K562 (cell line): ENCODE results near the gene TCP11. TPM values are rescaled to one million over a fixed set of nuclear protein-coding genes. Genes with fewer than 3 reads are reported as not detected.

Experiments used
- ATAC-seq: fragments of 200-7000 bp; cut with Tn5 transposase; 3 replicates; pipeline ENCODE4 v1.9.1; 2020; ENCODE audit warnings: moderate library complexity
- BruUV-seq: library from RNA; stranded (reverse); fragments of 400-500 nt; replicated peaks from 2 replicates; lab custom pipeline; 2021; lab: Mats Ljungman, UMichigan
- CTCF ChIA-PET: fragments of 300-600 bp; formaldehyde crosslinking; extraction: SDS; loops from one replicate; lab custom pipeline; 2021; ENCODE audit warnings: low intra/inter-chr PET ratio; lab: Yijun Ruan, JAX
- POLR2A ChIA-PET: fragments of 300-600, 350-650 bp; sonication (Branson Sonifier 250); formaldehyde crosslinking; extraction: SDS; loops from one replicate; lab custom pipeline; 2021; ENCODE audit warnings: antibody characterized with exemption, inconsistent platforms; lab: Yijun Ruan, JAX
- DNase-seq, 4 experiments: peaks; one replicate each; pipeline versions ENCODE4 v3.0.0 to v3.0.0-alpha.2; 2011 to 2018; ENCODE audit warnings: low spot score in 3 of 4, mixed read lengths in 3 of 4; ENCODE audit errors: extremely low read depth in 1 of 4
- FAIRE-seq: peaks from 2 replicates; lab custom pipeline; 2011; peaks lifted over from hg19 to GRCh38; lab: Jason Lieb, UNC
- H2AFZ ChIP-seq: 2 replicates; pipeline ENCODE4 v1.6.0; 2011; ENCODE audit warnings: low read depth, low read length, control low read depth, inconsistent platforms
- H3K27ac ChIP-seq: fragments of 200-600 bp; 3 replicates; pipeline ENCODE4 v1.8.0; 2011; ENCODE audit warnings: low read depth, mild to moderate bottlenecking, control low read depth, inconsistent platforms, low read length, moderate library complexity, mixed read lengths; ENCODE audit errors: extremely low read depth
- H3K27me3 ChIP-seq, 2 experiments: fragments of 300-600 bp in 1 of 2; 2 replicates in 1 of 2; 3 replicates in 1 of 2; pipeline versions ENCODE4 v1.6.0 to v1.8.0; 2011; ENCODE audit warnings: inconsistent platforms in 2 of 2, low read length in 2 of 2, mild to moderate bottlenecking in 1 of 2, mixed read lengths in 1 of 2, moderate library complexity in 1 of 2; ENCODE audit not compliant: control insufficient read depth in 2 of 2, insufficient read depth in 2 of 2
- H3K36me3 ChIP-seq: fragments of 300-600 bp; 3 replicates; pipeline ENCODE4 v1.8.0; 2011; ENCODE audit warnings: mild to moderate bottlenecking, low read length, inconsistent platforms; ENCODE audit not compliant: control insufficient read depth, insufficient read depth
- H3K4me1 ChIP-seq, 2 experiments: fragments of 200-600 bp in 1 of 2; replicated peaks in 1 of 2; 2 replicates in 1 of 2; 3 replicates in 1 of 2; pipeline versions ENCODE4 v1.5.1 to v1.8.0; 2011; ENCODE audit warnings: inconsistent platforms in 2 of 2, low read length in 2 of 2, mild to moderate bottlenecking in 1 of 2, mixed read lengths in 1 of 2, moderate library complexity in 1 of 2; ENCODE audit not compliant: control insufficient read depth in 2 of 2, insufficient read depth in 2 of 2
- H3K4me2 ChIP-seq: 2 replicates; pipeline ENCODE4 v1.6.1; 2011; ENCODE audit warnings: low read length, control low read depth, inconsistent platforms, mixed read lengths; ENCODE audit not compliant: insufficient read depth
- H3K4me3 ChIP-seq: fragments of 200-600 bp; sonication (generic), shearing (Covaris generic); 2 replicates; pipeline ENCODE4 v1.5.1; 2016; ENCODE audit warnings: control low read depth, inconsistent platforms
- H3K79me2 ChIP-seq: fragments of 200-600 bp; 3 replicates; pipeline ENCODE4 v1.8.0; 2011; ENCODE audit warnings: low read length, inconsistent platforms; ENCODE audit not compliant: control insufficient read depth, insufficient read depth
- H3K9ac ChIP-seq, 2 experiments: 2 replicates each; pipeline versions ENCODE4 v1.6.0 to v1.6.1; 2011; ENCODE audit warnings: low read depth in 2 of 2, low read length in 2 of 2, control low read depth in 1 of 2, inconsistent platforms in 1 of 2, mild to moderate bottlenecking in 1 of 2, mixed read lengths in 1 of 2; ENCODE audit not compliant: insufficient read depth in 1 of 2
- H3K9me1 ChIP-seq: one replicate; pipeline ENCODE4 v1.6.0; 2011; ENCODE audit warnings: inconsistent platforms, mild to moderate bottlenecking, low read length, moderate library complexity; ENCODE audit not compliant: control insufficient read depth, insufficient read depth
- H3K9me3 ChIP-seq: replicated peaks from 2 replicates; pipeline ENCODE4 v1.5.1; 2011; ENCODE audit warnings: low read depth, low read length, inconsistent platforms; ENCODE audit not compliant: control insufficient read depth, insufficient read depth
- H4K20me1 ChIP-seq: replicated peaks from 2 replicates; pipeline ENCODE4 v1.6.1; 2011; ENCODE audit warnings: low read length, inconsistent platforms, mixed read lengths; ENCODE audit not compliant: control insufficient read depth, insufficient read depth
- BRF1 ChIP-seq: IDR thresholded peaks from 3 replicates; pipeline ENCODE4 v1.6.1; 2011; ENCODE audit warnings: borderline replicate concordance, mild to moderate bottlenecking; ENCODE audit not compliant: insufficient read length; ENCODE audit errors: extremely low read depth
- CTCF ChIP-seq, 3 experiments: IDR thresholded peaks in 2 of 3; conservative IDR thresholded peaks in 1 of 3; 2 replicates each; pipeline ENCODE4 v1.5.1; 2011 to 2012; ENCODE audit warnings: low read length in 3 of 3, mild to moderate bottlenecking in 3 of 3, control low read depth in 2 of 3, improper control_type of control experiment in 1 of 3, inconsistent platforms in 1 of 3, low read depth in 1 of 3, mixed read lengths in 1 of 3, moderate library complexity in 1 of 3; ENCODE audit not compliant: insufficient read depth in 2 of 3
- MBD2 ChIP-seq: sonication (generic); IDR thresholded peaks from 2 replicates; pipeline ENCODE4 v1.6.1; 2016; ENCODE audit warnings: low read depth, borderline replicate concordance
- PATZ1 ChIP-seq: fragments of 250-450 bp; sonication (Bioruptor Pico); IDR thresholded peaks from 2 replicates; pipeline ENCODE4 v1.5.0; 2020; ENCODE audit warnings: mild to moderate bottlenecking, borderline replicate concordance
- ZFX ChIP-seq: sonication (generic); formaldehyde crosslinking; IDR thresholded peaks from 2 replicates; pipeline ENCODE4 v1.8.0; 2022; ENCODE audit warnings: mild to moderate bottlenecking, missing genetic modification reagents, moderate library complexity
- ZNF398 ChIP-seq: fragments of 250-450 bp; sonication (Bioruptor Pico); IDR thresholded peaks from 2 replicates; pipeline ENCODE4 v1.8.0; 2021; ENCODE audit warnings: moderate library complexity, mild to moderate bottlenecking, inconsistent platforms
- WGBS: fragments of 100-300 bp; shearing (Covaris generic); methylation state at CpG from one replicate; pipeline ENCODE4 v1.1.6; 2016; ENCODE audit warnings: low coverage, mixed read lengths; ENCODE audit not compliant: insufficient coverage; ENCODE audit errors: missing lambda C conversion rate; 5-methylcytosine and 5-hydroxymethylcytosine counted together
- in situ Hi-C: fragments of 300-500 bp; cut with MboI; formaldehyde crosslinking; loops from 4 replicates; pipeline ENCODE4 v1.15.0; 2018; ENCODE audit warnings: inconsistent platforms, mixed read lengths
- intact Hi-C: fragments of 100-400 bp; cut with micrococcal nuclease; formaldehyde crosslinking; loops from 2 replicates; pipeline ENCODE4 v1.14.2; 2022
- polyA plus RNA-seq, 8 experiments: library from polyadenylated mRNA; depleted of rRNA in 4 of 8; stranded (reverse) in 5 of 8; unstranded in 3 of 8; fragments of >200 nt; fragmentation: Nextera tagmentation in 2 of 8; fragmentation: Illumina TruSeq in 1 of 8; extraction: Ambion mirVana in 2 of 8; extraction: Trizol in 1 of 8; gene quantifications; 2 replicates each; pipeline versions ENCODE4 v1.2.1 to v1.2.3, GENCODE V29; 2011 to 2014; ENCODE audit warnings: inconsistent platforms in 1 of 8, missing spikeins in 1 of 8
- total RNA-seq, 7 experiments: library from RNA; depleted of rRNA in 6 of 7; stranded (reverse); fragments of >200 nt in 6 of 7; fragmentation: Illumina TruSeq in 2 of 7; extraction: Trizol in 2 of 7; gene quantifications; 2 replicates each; pipeline versions ENCODE4 v1.2.1 to v1.2.3, GENCODE V29; 2011 to 2021; ENCODE audit warnings: low replicate concordance in 1 of 7

The TCP11 gene
- total and polyA plus RNA-seq, 9 of the 15 experiments (the other 6 are each of a cell fraction or from before 2014, with no cell fraction given) = not detected

- peak; percentile 39; the same call in 2 of the 3 replicates for ATAC-seq
- Histone ChIP-seq H2AFZ (no peak overlapping the region), H3K4me3 (no peak overlapping the region), H3K4me1 (peaks cover 10 to 22% of the 10 kb centered on the region in 2 experiments; a peak in 4 of 5 replicates), H3K79me2 (no peaks in the 10 kb centered on the region), H3K9me3 (no peaks in the 10 kb centered on the region), H3K27me3 (peaks cover 0 to 4% of the 10 kb centered on the region in 2 experiments; a peak in 2 of 5 replicates), H3K27ac (no peak overlapping the region), H3K36me3 (no peaks in the 10 kb centered on the region), H3K9me1 (no peaks in the 10 kb centered on the region), H3K4me2 (no peak overlapping the region), H4K20me1 (no peaks in the 10 kb centered on the region), H3K9ac (peak overlapping the region in 1 of 2 experiments; percentile 7; a peak in 1 of 4 replicates)
- DNase-seq = peak in 1 of 4 experiments; percentile 27
- BruUV-seq = no TSS peak
- in situ Hi-C loops (no loop called here), intact Hi-C loops (no loop called here)
- CTCF ChIA-PET = no interaction called here
- POLR2A ChIA-PET = interaction anchor here (0.6 to 1.7 kb wide), 2 partner anchors 23 to 130 kb away, joined by 3 to 4 read pairs; no protein-coding TSS in a partner anchor
- no peak for FAIRE-seq
- 6% methylated on average over 5 of the region's 5 CpGs for WGBS
- TF ChIP-seq CTCF (IDR thresholded peaks at IDR 0.05 in 2 of 3, conservative IDR thresholded peaks at IDR 0.05 in 1 of 3; ENCODE audit: insufficient read depth in 2 of 3, low read depth in 1 of 3, low read length in 3 of 3) (peak in 1 of 3 experiments; percentile 17; a peak in 1 of 6 replicates), ZFX (CRISPR knock-in tag) (0 out of 2 replicates have a peak, but pooled peaks have one; percentile 19), MBD2 (no peak), ZNF398 (CRISPR knock-in tag) (no peak), PATZ1 (CRISPR knock-in tag) (no peak), BRF1 (no peak)
Measured at GRCh38 chr6:35178932-35179832, 38.0 kb upstream of the TCP11 start.
